Tibial artery (tissue), 4 donors: ENCODE results near the gene CTIF.

Source experiments
- DNase-seq, 2 donors: peaks; one replicate each; pipeline ENCODE4 v3.0.0-alpha.2; 2019
- H3K27ac ChIP-seq, 2 donors: fragments of 200-600 bp; sonication (generic) in 1 of 2; 1 replicate in 1 of 2; 2 replicates in 1 of 2; pipeline ENCODE4 v1.5.1; 2018 to 2019; ENCODE audit warnings: mild to moderate bottlenecking in 1 of 2
- H3K27me3 ChIP-seq, 2 donors: fragments of 200-600 bp; sonication (generic) in 1 of 2; one replicate each; pipeline versions ENCODE4 v1.5.1 to v1.6.0; 2016 to 2019
- H3K36me3 ChIP-seq, 3 donors: fragments of 200-600 bp; sonication (generic) in 2 of 3; one replicate each; pipeline ENCODE4 v1.5.1; 2016 to 2019; ENCODE audit warnings: mild to moderate bottlenecking in 2 of 3
- H3K4me1 ChIP-seq, 4 donors: fragments of 200-600 bp; sonication (generic) in 2 of 4; 1 replicate in 3 of 4; 2 replicates in 1 of 4; pipeline ENCODE4 v1.5.1; 2016 to 2019
- H3K4me3 ChIP-seq, 2 donors: fragments of 200-600 bp; sonication (generic) in 1 of 2; 1 replicate in 1 of 2; 2 replicates in 1 of 2; pipeline ENCODE4 v1.5.1; 2018 to 2019; ENCODE audit warnings: mild to moderate bottlenecking in 2 of 2
- H3K9me3 ChIP-seq, 3 donors: fragments of 200-600 bp; sonication (generic) in 1 of 3; one replicate each; pipeline ENCODE4 v1.5.1; 2016 to 2019
- CTCF ChIP-seq, 2 experiments: fragments of 200-600 bp in 1 of 2; fragments of 450-650 bp in 1 of 2; IDR thresholded peaks; one replicate each; pipeline ENCODE4 v1.5.1; 2017 to 2019; ENCODE audit warnings: antibody characterized with exemption in 2 of 2, mild to moderate bottlenecking in 1 of 2, moderate library complexity in 1 of 2
- intact Hi-C: fragments of 100-400 bp; cut with DNase I; formaldehyde crosslinking; loops from one replicate; pipeline ENCODE4 v1.15.0; 2023; ENCODE audit warnings: low total_unique reads

The CTIF gene

GRCh38 chr18:48818329-48819254 lies 279.8 kb downstream of the CTIF start:
- Histone ChIP-seq H3K9me3 (no peaks in the 10 kb centered on the region), H3K36me3 (peaks cover 7 to 42% (median 33%) of the 10 kb centered on the region in 3 donors), H3K27ac (no peak overlapping the region), H3K4me3 (no peak overlapping the region), H3K27me3 (no peaks in the 10 kb centered on the region), H3K4me1 (peaks cover 0 to 30% (median 25%) of the 10 kb centered on the region in 4 donors)
- no peak for TF ChIP-seq CTCF (IDR thresholded peaks at IDR 0.05)
- DNase-seq: peak; percentile 12 to 48
- intact Hi-C loops: no loop called here

- intact Hi-C loops: no loop called here
- no peaks in the 10 kb centered on the region for H3K9me3 ChIP-seq
- peaks cover 7 to 42% (median 33%) of the 10 kb centered on the region in 3 donors for H3K36me3 ChIP-seq
- H3K4me1 ChIP-seq: peaks cover 0 to 26% (median 18%) of the 10 kb centered on the region in 4 donors
- no peak overlapping the region for H3K4me3 ChIP-seq
- peak; percentile 7 to 35 for DNase-seq
- H3K27ac ChIP-seq: no peak overlapping the region
- no peaks in the 10 kb centered on the region for H3K27me3 ChIP-seq
- TF ChIP-seq CTCF (IDR thresholded peaks at IDR 0.05): no peak
Measured at GRCh38 chr18:48819276-48819675, 280.4 kb downstream of the CTIF start.

- peak; percentile 5 to 51 for DNase-seq
- no peak overlapping the region for H3K27ac ChIP-seq
- intact Hi-C loops: no loop called here
- H3K4me3 ChIP-seq: no peak overlapping the region
- no peak for TF ChIP-seq CTCF (IDR thresholded peaks at IDR 0.05)
- H3K27me3 ChIP-seq: no peaks in the 10 kb centered on the region
- peaks cover 7 to 42% (median 33%) of the 10 kb centered on the region in 3 donors for H3K36me3 ChIP-seq
- no peaks in the 10 kb centered on the region for H3K9me3 ChIP-seq
- peaks cover 0 to 26% (median 14%) of the 10 kb centered on the region in 4 donors for H3K4me1 ChIP-seq
Measured at GRCh38 chr18:48819781-48820482, 281.1 kb downstream of the CTIF start.

- Histone ChIP-seq H3K36me3 (peaks cover 7 to 42% (median 33%) of the 10 kb centered on the region in 3 donors), H3K27me3 (no peaks in the 10 kb centered on the region), H3K4me1 (peaks cover 0 to 26% (median 16%) of the 10 kb centered on the region in 4 donors), H3K9me3 (no peaks in the 10 kb centered on the region), H3K4me3 (no peak overlapping the region), H3K27ac (no peak overlapping the region)
- DNase-seq: peak; percentile 13 to 57
- intact Hi-C loops: no loop called here
- TF ChIP-seq CTCF (IDR thresholded peaks at IDR 0.05): no peak
Measured at GRCh38 chr18:48820483-48821250, 281.8 kb downstream of the CTIF start.

GRCh38 chr18:48821251-48821590 lies 282.4 kb downstream of the CTIF start:
- no peak for TF ChIP-seq CTCF (IDR thresholded peaks at IDR 0.05)
- Histone ChIP-seq H3K36me3 (peaks cover 7 to 42% (median 33%) of the 10 kb centered on the region in 3 donors), H3K9me3 (no peaks in the 10 kb centered on the region), H3K4me3 (no peak overlapping the region), H3K4me1 (peaks cover 0 to 25% (median 14%) of the 10 kb centered on the region in 4 donors), H3K27ac (no peak overlapping the region), H3K27me3 (no peaks in the 10 kb centered on the region)
- DNase-seq: peak in 1 of 2 donors; percentile 13
- intact Hi-C loops: no loop called here
